GM10266 (cell line): ENCODE results near the gene EP400.

ENCODE experiments used
- DNase-seq: peaks from one replicate; pipeline ENCODE4 v3.0.0; 2012; ENCODE audit errors: extremely low spot score
- TF ChIP-seq, protein P1 (sequence below): IDR thresholded peaks from 2 replicates; pipeline ENCODE4 v1.5.1; 2012; ENCODE audit warnings: mild to moderate bottlenecking, low read depth; ENCODE audit not compliant: control insufficient read depth, insufficient read depth; ENCODE audit errors: missing control alignments

Gene EP400

GRCh38 chr12:131927110-131928079 lies 22.3 kb upstream of the EP400 start:
- DNase-seq: peak; percentile 15

DNA sequence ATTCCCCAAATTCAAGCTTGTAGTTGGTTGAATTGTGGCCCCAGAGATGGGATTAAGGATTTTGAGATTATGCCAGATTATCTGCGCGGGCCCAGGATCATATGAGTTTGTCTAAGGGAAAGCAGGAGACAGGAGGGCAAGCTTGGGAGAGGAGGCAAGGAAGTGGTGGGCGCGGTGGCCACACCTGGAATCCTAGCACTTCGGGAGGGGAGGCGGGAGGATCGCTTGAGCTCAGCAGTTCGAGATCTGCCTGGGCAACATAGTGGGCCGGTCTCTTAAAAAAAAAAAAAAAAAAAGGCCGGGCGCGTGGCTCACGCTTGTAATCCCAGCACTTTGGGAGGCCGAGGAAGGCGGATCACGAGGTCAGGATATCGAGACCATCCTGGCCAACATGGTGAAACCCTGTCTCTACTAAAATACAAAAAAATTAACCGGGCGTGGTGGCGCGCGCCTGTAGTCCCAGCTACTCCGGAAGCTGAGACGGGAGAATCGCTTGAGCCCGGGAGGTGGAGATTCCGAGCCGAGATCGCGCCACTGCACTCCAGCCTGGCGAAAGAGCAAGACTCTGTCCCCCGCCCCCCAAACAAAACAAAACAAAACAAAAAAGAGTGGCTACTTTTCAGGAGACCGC lies 21.5 kb upstream of the EP400 start:
- no peak for DNase-seq
- TF ChIP-seq, protein P1, sequence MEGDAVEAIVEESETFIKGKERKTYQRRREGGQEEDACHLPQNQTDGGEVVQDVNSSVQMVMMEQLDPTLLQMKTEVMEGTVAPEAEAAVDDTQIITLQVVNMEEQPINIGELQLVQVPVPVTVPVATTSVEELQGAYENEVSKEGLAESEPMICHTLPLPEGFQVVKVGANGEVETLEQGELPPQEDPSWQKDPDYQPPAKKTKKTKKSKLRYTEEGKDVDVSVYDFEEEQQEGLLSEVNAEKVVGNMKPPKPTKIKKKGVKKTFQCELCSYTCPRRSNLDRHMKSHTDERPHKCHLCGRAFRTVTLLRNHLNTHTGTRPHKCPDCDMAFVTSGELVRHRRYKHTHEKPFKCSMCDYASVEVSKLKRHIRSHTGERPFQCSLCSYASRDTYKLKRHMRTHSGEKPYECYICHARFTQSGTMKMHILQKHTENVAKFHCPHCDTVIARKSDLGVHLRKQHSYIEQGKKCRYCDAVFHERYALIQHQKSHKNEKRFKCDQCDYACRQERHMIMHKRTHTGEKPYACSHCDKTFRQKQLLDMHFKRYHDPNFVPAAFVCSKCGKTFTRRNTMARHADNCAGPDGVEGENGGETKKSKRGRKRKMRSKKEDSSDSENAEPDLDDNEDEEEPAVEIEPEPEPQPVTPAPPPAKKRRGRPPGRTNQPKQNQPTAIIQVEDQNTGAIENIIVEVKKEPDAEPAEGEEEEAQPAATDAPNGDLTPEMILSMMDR: no peak

More at GRCh38 chr12:131927110-131928079, 22.3 kb upstream of the EP400 start:
- TF ChIP-seq, protein P1: no peak

DNA sequence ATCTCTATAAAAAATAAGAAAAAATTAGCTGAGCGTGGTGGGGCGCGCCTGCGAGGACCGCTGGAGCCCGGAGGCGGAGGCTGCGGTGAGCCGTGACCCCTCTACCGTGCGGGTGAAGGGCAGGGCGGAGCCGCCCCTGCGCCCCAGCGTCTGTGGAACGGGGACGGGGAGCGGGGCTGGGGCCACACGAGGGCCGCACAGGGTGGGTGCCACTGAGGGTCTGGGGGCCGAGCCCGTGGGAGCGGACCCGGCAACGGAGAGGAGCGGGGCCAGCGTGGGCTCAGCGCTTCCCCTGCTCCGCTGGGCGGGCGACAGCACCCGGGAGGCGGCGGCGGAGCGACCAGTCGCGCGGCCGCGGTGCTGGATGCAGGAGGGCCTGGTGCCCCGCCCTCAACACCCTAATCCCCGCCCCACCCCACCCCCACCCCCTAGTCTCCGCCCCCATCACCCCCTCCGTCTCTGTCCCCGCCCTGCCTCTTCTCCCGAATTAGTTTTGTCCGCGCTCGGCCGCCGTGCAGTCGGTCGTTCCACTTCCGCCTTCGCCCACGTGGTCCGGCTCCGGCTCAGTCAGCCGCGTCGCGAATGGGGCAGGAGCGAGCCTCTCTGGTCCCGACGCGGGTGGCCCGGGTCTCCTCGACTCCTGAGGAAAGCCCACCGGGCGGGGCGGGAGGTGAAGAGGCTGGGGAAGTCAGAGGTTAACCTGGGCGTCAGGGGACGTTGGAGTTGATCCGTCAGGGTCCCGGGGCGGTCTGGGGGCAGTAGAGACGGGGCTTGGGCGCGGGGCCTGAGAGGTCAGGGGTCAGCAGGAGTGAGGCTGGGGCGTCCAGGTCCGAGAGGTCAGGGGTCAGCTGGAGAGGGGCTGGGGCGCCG lies 20.8 kb upstream of the EP400 start, which contains the start of gene PUS1:
Gene PUS1, plus strand, starts transcription at position 566 of the 870 bp plus-strand sequence. CDS start 447 bp downstream, outside the sequence.
- TF ChIP-seq, protein P1: no peak
- DNase-seq: peak; percentile 99

DNA sequence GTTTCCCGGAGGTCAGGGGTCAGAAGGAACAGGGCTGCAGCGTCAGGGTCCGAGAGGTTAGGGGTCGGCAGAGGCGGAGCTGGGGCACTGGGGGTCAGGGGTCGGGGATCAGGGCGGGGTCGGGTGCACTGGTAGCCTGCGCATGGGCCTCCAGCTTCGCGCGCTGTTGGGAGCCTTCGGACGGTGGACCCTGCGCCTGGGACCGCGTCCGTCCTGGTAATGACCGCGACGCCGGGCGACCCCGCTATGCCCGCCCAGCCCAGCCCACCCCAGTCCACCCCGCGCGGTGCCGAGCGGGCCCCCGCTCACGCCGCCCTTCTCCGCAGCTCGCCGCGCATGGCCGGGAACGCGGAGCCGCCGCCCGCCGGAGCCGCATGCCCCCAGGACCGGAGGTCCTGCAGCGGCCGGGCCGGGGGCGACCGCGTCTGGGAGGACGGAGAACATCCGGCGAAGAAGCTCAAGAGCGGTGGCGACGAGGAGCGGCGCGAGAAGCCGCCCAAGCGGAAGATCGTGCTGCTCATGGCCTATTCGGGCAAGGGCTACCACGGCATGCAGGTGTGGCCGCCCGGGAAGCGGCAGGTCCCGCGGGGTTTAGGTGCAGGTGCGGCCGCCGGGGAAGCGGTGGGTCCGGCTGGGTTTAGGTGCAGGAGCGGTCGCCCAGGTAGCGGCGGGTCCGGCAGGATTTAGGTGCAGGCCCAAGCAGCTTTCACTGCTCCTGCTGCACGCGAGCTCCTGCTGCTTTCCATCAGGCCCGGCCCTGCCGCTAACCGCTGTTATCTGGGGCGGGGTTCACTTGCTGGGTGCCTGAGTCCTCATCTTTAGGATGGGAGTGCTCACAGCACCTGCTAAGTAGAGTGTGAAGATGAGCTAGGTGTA lies 19.9 kb upstream of the EP400 start:
- TF ChIP-seq, protein P1: no peak
- DNase-seq: peak; percentile 68

GRCh38 chr12:131930510-131930909 lies 19.2 kb upstream of the EP400 start:
- TF ChIP-seq, protein P1: no peak
- no peak for DNase-seq

DNA sequence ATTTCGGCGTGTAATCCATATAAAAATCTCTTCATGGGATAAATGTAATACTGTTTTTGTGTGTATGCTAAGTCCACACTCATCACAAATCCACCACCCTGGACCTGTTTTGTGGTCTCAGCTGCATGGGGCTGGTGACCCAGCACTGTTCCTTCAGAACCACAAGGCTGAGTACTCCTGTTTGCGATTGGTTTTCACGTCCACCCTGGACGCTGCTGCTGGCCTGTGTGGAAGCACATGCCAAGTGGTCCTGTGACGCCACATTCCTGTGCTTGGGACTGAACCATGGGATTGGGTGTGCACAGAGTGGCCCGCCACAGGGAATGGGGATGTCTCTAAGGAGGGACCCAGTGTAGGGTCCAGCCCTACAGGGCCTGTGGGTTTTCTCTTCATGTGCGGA lies 16.4 kb upstream of the EP400 start:
- no peak for DNase-seq
- TF ChIP-seq, protein P1: no peak
